Measurements from ENCODE around the gene NATD1. TPM values are rescaled to one million over a fixed set of nuclear protein-coding genes. Genes with fewer than 3 reads are reported as not detected.
A peak's percentile ranks its signal among the peaks of the same experiment; 100 is the strongest.
"Not testable (repeated sequence)": the region's sequence is repeated elsewhere in the genome, so short reads cannot be mapped to it uniquely, and the experiment has no call there.

NATD1 gene
- total RNA-seq, 2 experiments from 2014 or later: 2.1 to 2.5 TPM

DNA sequence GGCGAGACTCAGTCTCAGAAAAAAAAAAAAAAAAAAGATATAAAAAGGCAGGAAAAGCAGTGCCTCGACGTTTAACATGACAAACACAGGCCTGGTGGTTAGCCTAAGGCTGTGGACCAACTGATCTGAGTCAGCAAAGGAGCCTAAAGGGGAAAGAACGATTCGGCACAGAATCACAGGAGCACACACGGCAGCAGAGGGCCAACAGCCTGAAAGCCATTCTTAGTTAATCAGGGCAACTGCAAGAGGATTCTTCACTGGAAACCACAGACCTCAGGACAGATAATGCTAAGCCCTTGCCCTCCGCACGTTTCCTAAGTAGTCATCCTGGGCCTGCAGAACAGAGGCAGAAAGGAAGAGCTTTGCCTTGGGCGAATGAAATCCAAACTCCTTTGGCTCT lies 53.9 kb downstream of the NATD1 start:
- no peak for DNase-seq
- H3K9me3 Mint-ChIP-seq: no peaks in the 10 kb centered on the region
- H3K4me3 Mint-ChIP-seq: no peak overlapping the region
- no peak overlapping the region for H3K27ac Mint-ChIP-seq
- CTCF ChIA-PET: no interaction called here
- intact Hi-C loops (cut with micrococcal nuclease): no loop called here
- no peaks in the 10 kb centered on the region for H3K27me3 Mint-ChIP-seq (ENCODE audit: low read depth)
- H3K36me3 Mint-ChIP-seq (ENCODE audit: low read depth): peaks cover 18% of the 10 kb centered on the region
- peaks cover 10% of the 10 kb centered on the region for H3K4me1 Mint-ChIP-seq (ENCODE audit: low read depth)

DNA sequence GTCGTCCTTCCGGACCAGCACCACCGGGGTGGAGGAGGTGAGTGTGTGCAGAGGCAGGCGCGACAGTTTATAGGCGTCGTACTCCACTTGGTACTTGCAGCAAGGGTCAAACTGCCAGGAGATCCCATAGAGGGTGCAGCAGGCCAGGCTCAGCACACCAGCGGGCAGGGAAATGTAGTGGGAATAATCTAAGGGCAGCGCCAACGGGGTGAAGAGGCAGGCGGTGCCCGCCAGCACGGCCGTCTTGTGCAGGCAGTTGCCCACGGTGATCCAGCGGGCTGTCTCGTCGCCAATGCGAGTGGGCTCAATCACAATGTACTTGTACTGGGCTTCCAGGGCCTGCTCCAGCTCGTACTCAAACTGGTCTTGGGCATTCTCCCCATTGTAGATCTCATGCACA lies 54.8 kb downstream of the NATD1 start:
- no peak overlapping the region for H3K4me3 Mint-ChIP-seq
- no peaks in the 10 kb centered on the region for H3K9me3 Mint-ChIP-seq
- H3K27me3 Mint-ChIP-seq (ENCODE audit: low read depth): no peaks in the 10 kb centered on the region
- peaks cover 21% of the 10 kb centered on the region for H3K36me3 Mint-ChIP-seq (ENCODE audit: low read depth)
- H3K4me1 Mint-ChIP-seq (ENCODE audit: low read depth): peaks cover 11% of the 10 kb centered on the region
- CTCF ChIA-PET: interaction anchor here (1.0 kb wide), 1 partner anchor 15 kb away, joined by 3 read pairs; no protein-coding TSS in a partner anchor
- no peak for DNase-seq
- intact Hi-C loops (cut with micrococcal nuclease): no loop called here
- no peak overlapping the region for H3K27ac Mint-ChIP-seq

DNA sequence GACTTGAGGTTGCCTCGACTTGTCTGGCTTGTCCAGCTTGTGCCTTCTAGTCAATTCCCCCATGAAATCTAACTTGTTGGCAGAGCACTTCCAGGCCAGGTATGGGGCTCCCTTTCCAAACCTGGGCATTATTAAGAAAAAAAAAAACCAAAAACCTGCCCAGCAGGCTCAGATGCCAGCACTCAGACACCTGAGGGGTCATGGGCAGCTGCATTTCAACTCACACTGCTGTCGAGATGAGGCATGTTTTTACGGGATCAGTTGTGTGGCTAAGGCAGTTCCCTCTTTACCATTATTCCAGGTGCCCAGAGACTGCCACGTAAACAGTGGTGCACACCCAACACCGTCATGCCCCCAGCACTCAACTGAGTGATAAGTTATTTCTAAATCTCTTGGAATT lies 57.1 kb downstream of the NATD1 start:
- no peak for DNase-seq
- no peaks in the 10 kb centered on the region for H3K27me3 Mint-ChIP-seq (ENCODE audit: low read depth)
- H3K9me3 Mint-ChIP-seq: no peaks in the 10 kb centered on the region
- intact Hi-C loops (cut with micrococcal nuclease): no loop called here
- peaks cover 27% of the 10 kb centered on the region for H3K36me3 Mint-ChIP-seq (ENCODE audit: low read depth)
- peaks cover 7% of the 10 kb centered on the region for H3K4me1 Mint-ChIP-seq (ENCODE audit: low read depth)
- H3K27ac Mint-ChIP-seq: no peak overlapping the region
- CTCF ChIA-PET: no interaction called here
- no peak overlapping the region for H3K4me3 Mint-ChIP-seq

DNA sequence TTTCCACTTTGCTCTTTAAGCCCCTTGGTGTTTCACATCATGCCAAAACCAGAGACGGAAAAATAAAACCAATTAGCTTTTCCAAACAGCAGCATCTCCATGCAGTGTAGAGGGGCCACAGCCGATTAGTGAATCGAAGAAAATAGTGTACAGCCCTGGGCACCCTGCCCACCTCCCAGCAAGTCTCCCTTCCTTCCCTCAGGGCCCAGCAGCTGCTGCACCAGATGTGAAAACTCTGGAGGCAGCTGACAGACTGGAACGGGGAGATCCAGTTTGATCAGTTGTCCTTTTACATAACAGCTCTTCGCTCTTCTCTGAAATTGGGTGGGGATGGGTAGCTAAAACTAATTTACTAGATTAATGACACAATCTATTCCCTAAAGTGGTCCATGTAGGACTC lies 58.5 kb downstream of the NATD1 start:
- intact Hi-C loops (cut with micrococcal nuclease): no loop called here
- no peak overlapping the region for H3K27ac Mint-ChIP-seq
- no peak for DNase-seq
- H3K36me3 Mint-ChIP-seq (ENCODE audit: low read depth): peaks cover 30% of the 10 kb centered on the region
- no peak overlapping the region for H3K4me3 Mint-ChIP-seq
- no peaks in the 10 kb centered on the region for H3K9me3 Mint-ChIP-seq
- peaks cover 1% of the 10 kb centered on the region for H3K4me1 Mint-ChIP-seq (ENCODE audit: low read depth)
- H3K27me3 Mint-ChIP-seq (ENCODE audit: low read depth): no peaks in the 10 kb centered on the region
- CTCF ChIA-PET: interaction anchor here (0.6 kb wide), 2 partner anchors 9 to 74 kb away, joined by 3 read pairs; no protein-coding TSS in a partner anchor

DNA sequence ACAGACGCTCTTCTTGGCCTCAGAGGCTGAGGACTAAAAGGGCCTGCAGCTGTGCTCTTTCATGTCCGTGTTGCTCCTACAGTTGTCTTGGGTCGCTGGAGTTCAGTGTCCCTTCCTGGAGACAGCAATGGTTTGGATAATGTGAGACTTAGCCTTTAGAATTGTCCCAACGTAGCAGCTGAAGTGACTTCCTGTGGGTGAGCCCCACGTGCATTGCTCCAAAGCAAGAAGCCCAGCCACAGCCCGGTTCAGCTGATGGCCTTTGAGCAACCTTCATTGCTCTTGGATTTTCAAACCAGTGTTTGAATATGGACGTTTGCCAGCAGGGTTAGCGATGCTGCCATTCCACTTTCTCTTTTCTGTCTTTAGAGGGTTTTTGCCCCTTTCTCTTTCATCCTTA lies 59.0 kb downstream of the NATD1 start:
- intact Hi-C loops (cut with micrococcal nuclease): no loop called here
- Mint-ChIP-seq H3K4me1 (ENCODE audit: low read depth) (peaks cover 1% of the 10 kb centered on the region), H3K36me3 (ENCODE audit: low read depth) (peaks cover 30% of the 10 kb centered on the region), H3K4me3 (no peak overlapping the region), H3K27me3 (ENCODE audit: low read depth) (no peaks in the 10 kb centered on the region), H3K9me3 (no peaks in the 10 kb centered on the region), H3K27ac (peak overlapping the region; percentile 46)
- DNase-seq: no peak
- CTCF ChIA-PET: interaction anchor here (0.6 kb wide), 1 partner anchor 74 kb away, joined by 3 read pairs; no protein-coding TSS in a partner anchor

DNA sequence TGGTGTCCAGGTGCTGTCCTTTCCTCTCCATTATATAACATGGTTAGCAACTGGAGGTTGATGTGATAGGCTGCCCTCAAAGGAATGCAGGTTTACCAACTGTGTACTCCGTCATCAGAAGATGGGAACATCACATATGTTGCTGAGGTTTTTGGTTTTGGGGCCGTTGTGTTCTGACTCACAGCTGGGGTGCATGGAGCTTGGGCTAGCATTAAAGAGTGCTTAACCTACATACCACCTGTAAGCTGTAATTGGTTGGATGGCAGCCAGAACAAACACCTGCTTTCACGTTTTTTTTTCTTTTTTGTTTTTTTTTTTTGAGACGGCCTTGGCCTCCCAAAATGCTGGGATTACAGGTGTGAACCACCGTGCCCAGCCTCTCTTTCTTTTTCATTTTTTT lies 60.2 kb downstream of the NATD1 start:
- intact Hi-C loops (cut with micrococcal nuclease): no loop called here
- Mint-ChIP-seq H3K27ac (no peak overlapping the region), H3K4me1 (ENCODE audit: low read depth) (peaks cover 1% of the 10 kb centered on the region), H3K4me3 (no peak overlapping the region), H3K9me3 (no peaks in the 10 kb centered on the region), H3K27me3 (ENCODE audit: low read depth) (no peaks in the 10 kb centered on the region), H3K36me3 (ENCODE audit: low read depth) (peaks cover 24% of the 10 kb centered on the region)
- CTCF ChIA-PET: no interaction called here
- no peak for DNase-seq

DNA sequence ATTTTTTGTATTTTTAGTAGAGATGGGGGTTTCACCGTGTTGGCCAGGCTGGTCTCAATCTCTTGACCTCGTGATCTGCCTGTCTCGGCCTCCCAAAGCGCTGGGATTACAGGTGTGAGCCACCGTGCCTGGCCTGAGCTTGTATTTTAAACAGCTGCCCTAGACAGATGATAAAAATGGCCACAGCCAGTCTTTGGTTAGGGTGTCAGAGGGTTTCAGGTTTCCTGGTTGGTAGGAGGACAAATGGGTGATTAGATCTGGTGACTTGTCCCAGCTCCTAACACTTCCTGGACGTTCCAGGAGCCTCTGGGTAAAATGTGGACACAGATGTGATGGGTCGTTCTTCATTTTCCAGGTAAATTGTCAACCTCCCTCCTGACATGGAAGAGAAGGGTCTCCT lies 60.8 kb downstream of the NATD1 start:
- CTCF ChIA-PET; H3K4me3 Mint-ChIP-seq; H3K27me3 Mint-ChIP-seq (ENCODE audit: low read depth); H3K4me1 Mint-ChIP-seq (ENCODE audit: low read depth); H3K27ac Mint-ChIP-seq; H3K9me3 Mint-ChIP-seq; intact Hi-C loops (cut with micrococcal nuclease); DNase-seq: not testable (repeated sequence)
- H3K36me3 Mint-ChIP-seq (ENCODE audit: low read depth): peaks cover 21% of the 10 kb centered on the region

DNA sequence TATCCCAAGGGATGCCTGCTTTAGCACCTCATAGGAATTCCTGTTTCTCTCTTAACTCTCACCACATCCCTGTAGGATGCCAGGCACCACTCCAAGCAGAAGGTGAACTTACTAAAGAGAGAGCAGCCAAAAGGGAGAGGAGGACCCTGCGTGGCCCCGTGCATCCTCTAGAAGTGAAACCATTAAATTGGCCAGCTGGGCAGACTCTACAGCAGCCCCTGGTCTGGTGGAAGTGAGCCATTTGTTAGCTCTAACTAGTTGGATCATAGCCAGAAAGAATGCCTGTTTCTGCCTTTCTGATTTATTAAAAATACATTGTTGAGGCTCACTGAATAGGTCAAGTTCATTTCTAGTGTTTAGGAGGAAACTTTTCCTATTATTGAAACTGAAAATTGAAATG lies 61.5 kb downstream of the NATD1 start:
- H3K4me1 Mint-ChIP-seq (ENCODE audit: low read depth): peaks cover 1% of the 10 kb centered on the region
- H3K27me3 Mint-ChIP-seq (ENCODE audit: low read depth): no peaks in the 10 kb centered on the region
- DNase-seq: no peak
- H3K9me3 Mint-ChIP-seq: no peaks in the 10 kb centered on the region
- no peak overlapping the region for H3K4me3 Mint-ChIP-seq
- H3K36me3 Mint-ChIP-seq (ENCODE audit: low read depth): peaks cover 17% of the 10 kb centered on the region
- H3K27ac Mint-ChIP-seq: no peak overlapping the region
- intact Hi-C loops (cut with micrococcal nuclease): no loop called here
- CTCF ChIA-PET: interaction anchor here (0.6 kb wide), 1 partner anchor 86 kb away, joined by 6 read pairs; no protein-coding TSS in a partner anchor

DNA sequence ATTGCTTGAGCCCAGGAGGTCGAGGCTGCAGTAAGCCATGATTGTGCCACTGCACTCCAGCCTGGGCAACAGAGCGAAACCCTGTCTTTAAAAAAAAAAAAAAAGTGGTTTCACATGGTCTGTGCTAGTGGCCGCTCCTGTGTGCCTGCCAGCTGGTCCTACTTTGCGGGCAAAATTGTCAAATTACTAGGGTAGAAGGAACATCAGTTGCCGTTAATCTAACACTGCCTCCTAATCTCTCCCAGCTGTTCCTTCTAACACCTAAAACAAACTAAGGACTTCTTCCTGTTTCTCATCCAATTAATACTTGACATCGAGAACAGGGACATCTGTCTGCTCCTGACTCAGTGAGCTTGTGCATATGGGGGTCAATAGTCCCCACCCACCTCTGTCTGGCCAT lies 63.1 kb downstream of the NATD1 start:
- CTCF ChIA-PET: interaction anchor here (0.9 kb wide), 1 partner anchor 88 kb away, joined by 3 read pairs; no protein-coding TSS in a partner anchor
- no peak overlapping the region for H3K27ac Mint-ChIP-seq
- H3K36me3 Mint-ChIP-seq (ENCODE audit: low read depth): peaks cover 17% of the 10 kb centered on the region
- intact Hi-C loops (cut with micrococcal nuclease): no loop called here
- no peaks in the 10 kb centered on the region for H3K27me3 Mint-ChIP-seq (ENCODE audit: low read depth)
- no peaks in the 10 kb centered on the region for H3K9me3 Mint-ChIP-seq
- H3K4me1 Mint-ChIP-seq (ENCODE audit: low read depth): peaks cover 1% of the 10 kb centered on the region
- no peak overlapping the region for H3K4me3 Mint-ChIP-seq
- no peak for DNase-seq

DNA sequence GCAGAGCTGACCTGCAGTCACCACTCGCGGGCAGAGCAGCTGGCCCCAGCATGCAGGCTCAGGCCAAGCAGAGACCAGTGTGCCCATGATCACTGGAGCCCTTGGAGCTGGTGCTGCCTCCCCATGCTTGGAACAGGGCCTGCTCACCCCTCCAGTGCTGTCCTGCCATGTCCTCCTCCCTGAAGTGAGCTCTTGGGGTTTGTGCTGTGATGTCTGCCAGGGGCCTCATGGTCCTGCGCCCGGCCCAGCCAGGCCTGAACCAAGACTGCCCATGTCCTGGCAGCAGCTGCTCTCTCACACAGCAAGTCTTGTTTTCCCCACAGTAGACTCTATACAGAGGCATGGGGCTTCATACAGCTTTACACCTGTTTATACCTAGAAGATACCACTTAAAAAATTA lies 63.8 kb downstream of the NATD1 start:
- CTCF ChIA-PET: no interaction called here
- intact Hi-C loops (cut with micrococcal nuclease): no loop called here
- H3K4me3 Mint-ChIP-seq: no peak overlapping the region

More for the DNA sequence above, 63.8 kb downstream of the NATD1 start:
- H3K4me1 Mint-ChIP-seq (ENCODE audit: low read depth): peaks cover 1% of the 10 kb centered on the region
- no peaks in the 10 kb centered on the region for H3K9me3 Mint-ChIP-seq
- H3K27ac Mint-ChIP-seq: no peak overlapping the region
- no peak for DNase-seq
- no peaks in the 10 kb centered on the region for H3K27me3 Mint-ChIP-seq (ENCODE audit: low read depth)
- peaks cover 21% of the 10 kb centered on the region for H3K36me3 Mint-ChIP-seq (ENCODE audit: low read depth)

Other genes starting within 250 kb of the NATD1 start
- gene USP22, start 210.4 kb downstream of the NATD1 start, total RNA-seq: 100 to 1,000 TPM; 140 to 144 TPM
- gene DHRS7B, start 126.4 kb downstream of the NATD1 start, total RNA-seq: 10 to 100 TPM; 12.0 to 12.1 TPM
- 10 to 100 TPM; 23.6 to 28.2 TPM for gene TMEM11, start 39.2 kb downstream of the NATD1 start, total RNA-seq
- 10 to 100 TPM; 87.0 to 87.2 TPM for gene MAP2K3, start 31.3 kb upstream of the NATD1 start, total RNA-seq
- gene KCNJ12, start 122.9 kb upstream of the NATD1 start, total RNA-seq: not detected

All from activated naive CD4-positive, alpha-beta T cell treated with anti-CD3 and anti-CD28 coated beads for 36 hours (primary cell).